ENCODE results near the gene SORBS2. TPM values are rescaled to one million over a fixed set of nuclear protein-coding genes. Genes with fewer than 3 reads are reported as not detected.
A peak's percentile ranks its signal among the peaks of the same experiment; 100 is the strongest.

SORBS2 gene
- total RNA-seq, 4 donors from 2014 or later: 290 to 437 (median 377) TPM

DNA sequence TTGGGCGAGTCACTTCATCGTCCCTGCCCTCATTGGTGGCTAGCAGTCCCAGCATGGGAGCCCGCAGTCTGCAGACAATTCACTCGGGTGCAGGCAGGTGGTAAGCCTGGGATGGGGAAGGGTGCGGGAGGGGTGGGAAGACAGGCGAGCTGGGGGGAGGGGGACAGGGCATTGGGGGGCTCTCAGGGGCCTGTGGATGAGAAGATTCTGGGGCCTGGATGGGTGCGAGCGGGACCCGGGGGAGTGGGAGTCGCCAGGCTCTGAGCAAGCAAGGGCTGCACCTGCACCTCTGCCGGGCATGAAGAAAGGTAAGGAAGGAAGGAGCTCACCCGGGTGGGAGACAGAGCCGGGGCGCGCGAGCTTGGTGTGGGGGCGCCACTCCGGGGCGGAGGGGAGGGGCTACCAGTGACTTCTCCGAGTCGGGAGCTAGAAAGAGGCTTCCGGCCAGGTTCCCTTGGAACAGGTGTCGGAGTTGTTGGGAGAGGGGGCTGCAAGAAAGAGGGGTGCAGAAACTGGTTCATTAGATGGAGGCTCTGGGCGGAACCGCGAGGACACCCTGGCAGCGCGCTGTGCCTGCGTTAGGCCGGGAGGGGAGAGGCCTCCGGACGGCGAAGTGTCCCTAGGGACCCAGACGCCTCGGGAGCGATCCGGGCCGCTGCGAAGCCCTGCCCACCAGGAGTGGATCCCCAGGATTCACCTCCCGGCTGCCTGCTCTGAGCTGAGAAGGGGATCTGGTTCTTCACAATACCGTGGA lies 173.3 kb downstream of the SORBS2 start:
- H3K4me3 ChIP-seq (replicated peaks in 1 of 3): no peak overlapping the region
- 49 to 73% methylated on average over 38 to 39 of the region's 41 CpGs for WGBS, 2 donors
- H3K36me3 ChIP-seq: peaks cover 10 to 21% of the 10 kb centered on the region in 2 donors

DNA sequence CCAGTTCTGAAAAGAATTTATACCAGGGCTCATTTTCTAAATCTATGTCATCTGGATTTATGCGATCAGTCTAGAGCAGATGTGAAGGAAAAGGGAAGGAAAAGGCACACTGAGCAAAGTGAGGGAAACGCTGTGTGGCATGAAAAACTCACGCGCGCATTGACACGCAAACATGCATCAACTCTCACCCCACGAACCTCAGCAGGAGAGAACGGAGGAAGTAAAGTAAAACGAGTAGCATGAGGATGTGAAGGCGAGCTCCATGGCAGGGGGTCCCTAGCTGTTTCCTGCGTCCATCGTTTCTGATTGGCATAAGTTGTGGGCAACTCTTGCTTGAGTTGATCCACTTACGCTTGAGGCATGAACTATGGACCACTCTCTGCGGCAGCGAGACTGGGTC lies 173.9 kb downstream of the SORBS2 start:
- intact Hi-C loops (cut with DNase I): loop anchor here (5.0 kb wide), 1 partner anchor 394 kb away; no protein-coding TSS in a partner anchor
- H3K4me3 ChIP-seq (replicated peaks in 1 of 3): no peak overlapping the region
- DNase-seq: no peak
- H3K27me3 ChIP-seq: no peaks in the 10 kb centered on the region
- H3K36me3 ChIP-seq: peaks cover 10 to 21% of the 10 kb centered on the region in 2 donors
- no peaks in the 10 kb centered on the region for H3K4me1 ChIP-seq
- H3K27ac ChIP-seq: no peak overlapping the region
- TF ChIP-seq, protein P1, sequence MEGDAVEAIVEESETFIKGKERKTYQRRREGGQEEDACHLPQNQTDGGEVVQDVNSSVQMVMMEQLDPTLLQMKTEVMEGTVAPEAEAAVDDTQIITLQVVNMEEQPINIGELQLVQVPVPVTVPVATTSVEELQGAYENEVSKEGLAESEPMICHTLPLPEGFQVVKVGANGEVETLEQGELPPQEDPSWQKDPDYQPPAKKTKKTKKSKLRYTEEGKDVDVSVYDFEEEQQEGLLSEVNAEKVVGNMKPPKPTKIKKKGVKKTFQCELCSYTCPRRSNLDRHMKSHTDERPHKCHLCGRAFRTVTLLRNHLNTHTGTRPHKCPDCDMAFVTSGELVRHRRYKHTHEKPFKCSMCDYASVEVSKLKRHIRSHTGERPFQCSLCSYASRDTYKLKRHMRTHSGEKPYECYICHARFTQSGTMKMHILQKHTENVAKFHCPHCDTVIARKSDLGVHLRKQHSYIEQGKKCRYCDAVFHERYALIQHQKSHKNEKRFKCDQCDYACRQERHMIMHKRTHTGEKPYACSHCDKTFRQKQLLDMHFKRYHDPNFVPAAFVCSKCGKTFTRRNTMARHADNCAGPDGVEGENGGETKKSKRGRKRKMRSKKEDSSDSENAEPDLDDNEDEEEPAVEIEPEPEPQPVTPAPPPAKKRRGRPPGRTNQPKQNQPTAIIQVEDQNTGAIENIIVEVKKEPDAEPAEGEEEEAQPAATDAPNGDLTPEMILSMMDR (IDR thresholded peaks at IDR 0.05): no peak
- no peak for TF ChIP-seq POLR2A (IDR thresholded peaks at IDR 0.05)
- 86 to 90% methylated on average over 15 of the region's 15 CpGs for WGBS, 2 donors
- no peaks in the 10 kb centered on the region for H3K9me3 ChIP-seq

More for the DNA sequence above, 173.3 kb downstream of the SORBS2 start:
- no peaks in the 10 kb centered on the region for H3K27me3 ChIP-seq
- intact Hi-C loops (cut with DNase I): loop anchor here (5.0 kb wide), 1 partner anchor 394 kb away; no protein-coding TSS in a partner anchor
- TF ChIP-seq POLR2A (IDR thresholded peaks at IDR 0.05): no peak
- TF ChIP-seq, protein P1 (IDR thresholded peaks at IDR 0.05): no peak
- H3K4me1 ChIP-seq: no peaks in the 10 kb centered on the region
- no peak overlapping the region for H3K27ac ChIP-seq
- DNase-seq: no peak
- H3K9me3 ChIP-seq: no peaks in the 10 kb centered on the region

DNA sequence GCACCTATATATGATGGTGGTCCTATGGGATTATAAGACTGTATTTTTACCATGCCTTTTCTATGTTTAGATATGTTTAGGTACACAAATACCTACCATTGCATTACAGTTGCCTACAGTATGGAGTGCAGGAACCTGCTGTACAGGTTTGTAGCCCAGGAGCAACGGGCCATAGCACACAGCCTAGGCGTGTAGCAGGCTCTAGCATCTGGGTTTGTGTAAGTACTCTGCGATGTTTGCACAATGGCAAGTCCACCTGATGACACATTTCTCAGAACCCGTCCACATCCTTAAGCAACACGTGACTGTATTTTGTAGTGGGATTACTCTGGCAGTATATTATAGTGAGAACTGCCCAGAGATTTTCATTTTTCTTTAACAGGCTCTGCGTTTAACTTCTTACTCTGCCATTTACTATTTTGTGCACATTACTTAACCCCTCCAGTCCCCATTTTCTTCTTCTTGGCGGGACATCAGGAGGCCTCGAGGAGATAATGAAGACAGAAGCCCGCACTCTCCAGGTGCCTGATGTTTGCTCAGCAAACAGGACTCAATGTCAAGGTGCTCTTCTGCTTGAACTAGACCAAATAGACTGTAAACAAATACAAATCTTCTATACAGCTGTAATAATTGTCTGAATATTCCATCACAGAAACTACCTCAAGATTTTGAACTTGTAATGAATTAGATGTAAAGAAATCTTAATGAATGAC lies 174.7 kb downstream of the SORBS2 start:
- intact Hi-C loops (cut with DNase I): loop anchor here (5.0 kb wide), 1 partner anchor 395 kb away; no protein-coding TSS in a partner anchor

GRCh38 chr4:185634066-185634652 lies 177.8 kb downstream of the SORBS2 start:
- DNase-seq: no peak
- Histone ChIP-seq H3K4me1 (no peaks in the 10 kb centered on the region), H3K27ac (no peak overlapping the region), H3K4me3 (replicated peaks in 1 of 3) (no peak overlapping the region), H3K36me3 (peaks cover 7 to 20% of the 10 kb centered on the region in 2 donors), H3K27me3 (no peaks in the 10 kb centered on the region), H3K9me3 (no peaks in the 10 kb centered on the region)
- intact Hi-C loops (cut with DNase I): no loop called here
- 73 to 79% methylated on average over 3 of the region's 3 CpGs for whole genome bisulfite sequencing, 2 donors
- TF ChIP-seq, protein P1 (IDR thresholded peaks at IDR 0.05): peak in 5 of 6 experiments; percentile 13 to 54 (median 39)
- TF ChIP-seq POLR2A (IDR thresholded peaks at IDR 0.05): no peak

More for the DNA sequence above, 174.7 kb downstream of the SORBS2 start:
- H3K4me3 ChIP-seq (replicated peaks in 1 of 3): no peak overlapping the region
- TF ChIP-seq POLR2A (IDR thresholded peaks at IDR 0.05): peak in 1 of 2 donors; percentile 4
- TF ChIP-seq, protein P1 (IDR thresholded peaks at IDR 0.05): no peak
- H3K27ac ChIP-seq: no peak overlapping the region
- no peaks in the 10 kb centered on the region for H3K27me3 ChIP-seq
- peaks cover 10 to 21% of the 10 kb centered on the region in 2 donors for H3K36me3 ChIP-seq
- H3K4me1 ChIP-seq: no peaks in the 10 kb centered on the region
- DNase-seq: no peak
- WGBS, 2 donors: 79 to 85% methylated on average over 9 of the region's 9 CpGs
- no peaks in the 10 kb centered on the region for H3K9me3 ChIP-seq

All from thyroid gland (tissue), 4 donors.